ENCODE results near the gene PSD2. TPM values are rescaled to one million over a fixed set of nuclear protein-coding genes. Genes with fewer than 3 reads are reported as not detected.

PSD2 gene
- total and polyA plus RNA-seq, 2 of the 13 experiments (the other 11 are each of a cell fraction or from before 2014, with no cell fraction given): 0.07 TPM; not detected in 1

DNA sequence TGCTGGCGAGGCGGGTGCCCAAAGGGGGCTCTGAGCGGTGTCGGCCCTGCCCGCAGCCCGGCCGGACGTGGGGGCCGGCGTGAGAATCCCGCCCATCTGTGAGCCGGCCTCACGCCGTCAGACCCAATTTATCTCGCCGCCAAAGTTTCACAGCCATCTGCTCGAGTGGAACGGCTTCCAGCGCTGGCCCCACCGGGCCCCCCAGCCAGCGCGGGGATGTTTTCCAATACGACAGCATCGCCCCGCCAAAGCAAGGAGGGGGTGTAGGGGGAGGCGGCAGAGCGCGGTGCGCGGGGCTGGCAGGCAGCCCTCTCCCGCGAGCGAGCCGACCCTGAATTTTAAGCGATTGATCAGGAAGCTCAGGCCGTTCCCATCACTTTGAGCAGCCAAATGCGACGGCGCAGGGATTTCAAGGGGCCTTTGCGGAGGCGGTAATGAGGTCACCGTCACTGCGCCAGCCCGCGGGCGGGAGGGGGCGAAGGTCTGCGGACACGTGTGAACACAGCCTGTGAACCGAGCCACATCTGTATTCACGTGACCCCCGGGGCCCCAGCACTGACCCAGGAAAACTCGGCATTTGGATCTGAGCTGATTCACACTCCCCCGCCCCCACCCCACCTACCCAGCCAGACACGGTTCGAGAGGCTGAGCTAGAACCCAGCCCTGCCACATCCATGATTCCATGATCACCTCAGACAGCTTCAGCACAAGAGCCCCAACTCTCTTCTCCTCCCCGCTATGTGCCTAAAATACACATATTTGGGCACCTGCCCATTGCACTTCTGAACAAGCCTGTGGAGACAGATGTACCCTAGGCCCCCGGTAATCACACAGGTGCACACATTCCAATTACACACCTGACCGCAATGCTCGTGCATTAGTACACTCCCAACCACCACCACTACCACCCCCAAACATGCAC lies 47.8 kb upstream of the PSD2 start (continued):
- 0 out of 2 replicates have a peak, but pooled peaks have one; percentile 68 for TF ChIP-seq ZBTB43 (CRISPR knock-in tag; conservative IDR thresholded peaks at IDR 0.05)
- TF ChIP-seq PPARG (CRISPR knock-in tag; conservative IDR thresholded peaks at IDR 0.05): no peak
- TF ChIP-seq RARA (CRISPR knock-in tag; IDR thresholded peaks at IDR 0.05): peak; percentile 66
- peak; percentile 51 for TF ChIP-seq HNF4A (CRISPR knock-in tag; IDR thresholded peaks at IDR 0.05)
- no peak for TF ChIP-seq SETDB1 (CRISPR knock-in tag; IDR thresholded peaks at IDR 0.05; ENCODE audit: borderline replicate concordance)
- no peak for TF ChIP-seq NR1H2 (CRISPR knock-in tag; IDR thresholded peaks at IDR 0.05; ENCODE audit: borderline replicate concordance, low read depth)
- TF ChIP-seq ZNF547 (CRISPR knock-in tag; IDR thresholded peaks at IDR 0.05): peak; percentile 41; the same call in 1 of the 2 replicates
- no peak for TF ChIP-seq EHMT2 (IDR thresholded peaks at IDR 0.05; ENCODE audit: borderline replicate concordance, low read depth, low read length)
- TF ChIP-seq ZFP36L1 (CRISPR knock-in tag; IDR thresholded peaks at IDR 0.05): no peak
- TF ChIP-seq THRA (CRISPR knock-in tag; IDR thresholded peaks at IDR 0.05; ENCODE audit: borderline replicate concordance): no peak
- 0 out of 2 replicates have a peak, but pooled peaks have one; percentile 11 for TF ChIP-seq ZNF792 (CRISPR knock-in tag; IDR thresholded peaks at IDR 0.05)
- TF ChIP-seq TARDBP (CRISPR knock-in tag; IDR thresholded peaks at IDR 0.05): peak; percentile 64; the same call in 1 of the 2 replicates
- no peak for TF ChIP-seq CREB1 (IDR thresholded peaks at IDR 0.05)
- TF ChIP-seq CREB1 (CRISPR knock-in tag; IDR thresholded peaks at IDR 0.05): peak; percentile 63
- no peak for TF ChIP-seq ZNF564 (CRISPR knock-in tag; IDR thresholded peaks at IDR 0.05)
- TF ChIP-seq REL (CRISPR knock-in tag; conservative IDR thresholded peaks at IDR 0.05): no peak
- no peak for TF ChIP-seq RFXAP (CRISPR knock-in tag; IDR thresholded peaks at IDR 0.05; ENCODE audit: borderline replicate concordance)
- 0 out of 2 replicates have a peak, but pooled peaks have one; percentile 38 for TF ChIP-seq ZNF776 (CRISPR knock-in tag; IDR thresholded peaks at IDR 0.05)
- TF ChIP-seq RAD51 (IDR thresholded peaks at IDR 0.05; ENCODE audit: borderline replicate concordance): no peak
- peak; percentile 58; the same call in 1 of the 2 replicates for TF ChIP-seq CCDC6 (CRISPR knock-in tag; IDR thresholded peaks at IDR 0.05)
- peak; percentile 76 for TF ChIP-seq SPEN (CRISPR knock-in tag; IDR thresholded peaks at IDR 0.05; ENCODE audit: low read depth)
- TF ChIP-seq ZNF704 (CRISPR knock-in tag; IDR thresholded peaks at IDR 0.05; ENCODE audit: borderline replicate concordance): peak; percentile 83
- no peak for TF ChIP-seq ZBTB4 (CRISPR knock-in tag; IDR thresholded peaks at IDR 0.05; ENCODE audit: borderline replicate concordance)

Measured in HepG2 (cell line).